OCI-LY7 (cell line): ENCODE data around the gene ARHGAP28.

Experiments
- CTCF ChIP-seq: fragments of 200-600 bp; sonication (generic); conservative IDR thresholded peaks from 2 replicates; pipeline ENCODE4 v1.5.1; 2014; ENCODE audit warnings: mild to moderate bottlenecking, antibody characterized with exemption, low read length, moderate library complexity, mixed read lengths
- EZH2phosphoT487 ChIP-seq: fragments of 200-600 bp; sonication (generic); IDR thresholded peaks from 2 replicates; pipeline ENCODE4 v1.6.1; 2018; ENCODE audit warnings: low read depth, borderline replicate concordance, mild to moderate bottlenecking, mixed run types, antibody characterized with exemption, low read length, moderate library complexity, mixed read lengths

GRCh38 chr18:6682437-6683111, 46.9 kb upstream of the ARHGAP28 start:
- no peak for TF ChIP-seq CTCF
- TF ChIP-seq EZH2phosphoT487 = no peak
